ENCODE results near the gene QSOX1.
"Not testable (repeated sequence)": the region's sequence is repeated elsewhere in the genome, so short reads cannot be mapped to it uniquely, and the experiment has no call there.

QSOX1 gene

GRCh38 chr1:180185971-180186645 lies 31.4 kb downstream of the QSOX1 start:
- in situ Hi-C loops (cut with MboI; ENCODE audit: low sequenced_read_pairs): no loop called here

GRCh38 chr1:180186831-180187230 lies 32.2 kb downstream of the QSOX1 start:
- in situ Hi-C loops (cut with MboI; ENCODE audit: low sequenced_read_pairs): no loop called here

- in situ Hi-C loops (cut with MboI; ENCODE audit: low sequenced_read_pairs): no loop called here
These were observed 33.0 kb downstream of the QSOX1 start for GRCh38 chr1:180187626-180188025.

- in situ Hi-C loops (cut with MboI; ENCODE audit: low sequenced_read_pairs): no loop called here
These were observed 33.4 kb downstream of the QSOX1 start for GRCh38 chr1:180188091-180188506.

- in situ Hi-C loops (cut with MboI; ENCODE audit: low sequenced_read_pairs): no loop called here
These were observed 34.1 kb downstream of the QSOX1 start for GRCh38 chr1:180188684-180189175.

GRCh38 chr1:180190091-180190490 lies 35.4 kb downstream of the QSOX1 start:
- in situ Hi-C loops (cut with MboI; ENCODE audit: low sequenced_read_pairs): no loop called here

- in situ Hi-C loops (cut with MboI; ENCODE audit: low sequenced_read_pairs): no loop called here
These were observed 37.5 kb downstream of the QSOX1 start for GRCh38 chr1:180192172-180192571.

GRCh38 chr1:180193141-180194047 lies 38.7 kb downstream of the QSOX1 start:
- in situ Hi-C loops (cut with MboI; ENCODE audit: low sequenced_read_pairs): no loop called here

GRCh38 chr1:180194048-180194425 lies 39.4 kb downstream of the QSOX1 start:
- in situ Hi-C loops (cut with MboI; ENCODE audit: low sequenced_read_pairs): no loop called here

- in situ Hi-C loops (cut with MboI; ENCODE audit: low sequenced_read_pairs): no loop called here
These were observed 40.0 kb downstream of the QSOX1 start for GRCh38 chr1:180194546-180195207.

- in situ Hi-C loops (cut with MboI; ENCODE audit: low sequenced_read_pairs): no loop called here
These were observed 40.7 kb downstream of the QSOX1 start for GRCh38 chr1:180195401-180195800.

- in situ Hi-C loops (cut with MboI; ENCODE audit: low sequenced_read_pairs): no loop called here
These were observed 41.2 kb downstream of the QSOX1 start for GRCh38 chr1:180195916-180196315.

GRCh38 chr1:180196436-180197003 lies 41.9 kb downstream of the QSOX1 start:
- in situ Hi-C loops (cut with MboI; ENCODE audit: low sequenced_read_pairs): no loop called here

- in situ Hi-C loops (cut with MboI; ENCODE audit: low sequenced_read_pairs): no loop called here
These were observed 42.6 kb downstream of the QSOX1 start for GRCh38 chr1:180197231-180197630.

- in situ Hi-C loops (cut with MboI; ENCODE audit: low sequenced_read_pairs): no loop called here
These were observed 43.5 kb downstream of the QSOX1 start for GRCh38 chr1:180198196-180198595.

- in situ Hi-C loops (cut with MboI; ENCODE audit: low sequenced_read_pairs): no loop called here
These were observed 43.9 kb downstream of the QSOX1 start for GRCh38 chr1:180198611-180199010.

GRCh38 chr1:180199018-180199417 lies 44.3 kb downstream of the QSOX1 start:
- in situ Hi-C loops (cut with MboI; ENCODE audit: low sequenced_read_pairs): no loop called here

- in situ Hi-C loops (cut with MboI; ENCODE audit: low sequenced_read_pairs): no loop called here
These were observed 47.0 kb downstream of the QSOX1 start for GRCh38 chr1:180201451-180202200.

GRCh38 chr1:180202588-180202987 lies 47.9 kb downstream of the QSOX1 start:
- in situ Hi-C loops (cut with MboI; ENCODE audit: low sequenced_read_pairs): not testable (repeated sequence)

- in situ Hi-C loops (cut with MboI; ENCODE audit: low sequenced_read_pairs): no loop called here
These were observed 49.6 kb downstream of the QSOX1 start for GRCh38 chr1:180204231-180204630.
